GF-D8 (cell line): ENCODE measurements around the gene ITPK1.

ENCODE experiments used
- DNase-seq: peaks from one replicate; lab custom pipeline; 2025; lab: John Stamatoyannopoulos, UW

Gene ITPK1

DNA sequence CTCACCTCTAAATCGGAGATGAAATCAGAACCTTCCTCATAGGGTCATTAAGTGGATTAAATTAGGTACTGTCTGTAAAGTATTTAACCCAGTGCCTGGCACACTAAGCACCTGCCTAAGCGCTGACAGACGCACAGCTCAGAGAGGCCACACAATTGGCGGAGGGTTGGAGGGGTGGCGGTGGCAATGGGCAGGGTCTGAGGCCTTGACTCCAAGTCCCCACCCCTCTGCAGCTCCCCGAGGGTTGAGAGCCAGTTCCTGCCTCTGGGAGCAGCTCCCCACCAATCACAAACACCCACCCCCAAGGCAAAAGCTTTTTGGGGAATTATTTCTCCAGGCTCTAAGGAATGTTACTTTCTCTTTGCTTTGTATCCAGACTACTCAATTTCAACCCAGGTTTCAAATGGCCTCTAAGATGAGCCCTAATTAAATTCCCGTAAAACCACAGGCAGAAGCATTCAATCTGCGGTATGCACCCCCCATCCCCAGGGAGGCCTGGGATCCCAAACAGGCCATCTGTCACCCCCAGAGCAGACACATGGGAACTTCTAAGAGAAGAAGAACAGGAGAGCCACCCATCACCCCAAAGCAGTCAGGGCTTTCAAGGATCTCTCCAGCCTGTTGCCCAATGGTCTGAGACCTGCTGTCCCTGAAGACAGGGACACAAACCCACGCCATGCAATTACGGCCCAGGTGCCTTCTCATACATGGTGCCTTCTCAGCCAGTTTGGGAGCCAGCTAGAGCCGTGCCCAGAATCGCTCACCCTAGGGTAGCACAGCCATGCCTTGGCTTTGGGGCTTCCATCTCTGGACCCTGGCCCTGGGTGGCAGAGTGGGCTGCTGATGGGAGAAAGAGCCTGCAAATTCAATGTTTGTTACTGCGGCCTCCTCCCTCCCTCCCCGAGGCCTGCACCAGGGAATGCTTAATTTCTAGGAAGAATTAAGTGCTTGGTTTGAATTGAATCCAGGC, 126.7 kb downstream of the ITPK1 start:
- DNase-seq: no peak

- DNase-seq: no peak
Measured at GRCh38 chr14:92987713-92988510, 127.8 kb downstream of the ITPK1 start.

DNA sequence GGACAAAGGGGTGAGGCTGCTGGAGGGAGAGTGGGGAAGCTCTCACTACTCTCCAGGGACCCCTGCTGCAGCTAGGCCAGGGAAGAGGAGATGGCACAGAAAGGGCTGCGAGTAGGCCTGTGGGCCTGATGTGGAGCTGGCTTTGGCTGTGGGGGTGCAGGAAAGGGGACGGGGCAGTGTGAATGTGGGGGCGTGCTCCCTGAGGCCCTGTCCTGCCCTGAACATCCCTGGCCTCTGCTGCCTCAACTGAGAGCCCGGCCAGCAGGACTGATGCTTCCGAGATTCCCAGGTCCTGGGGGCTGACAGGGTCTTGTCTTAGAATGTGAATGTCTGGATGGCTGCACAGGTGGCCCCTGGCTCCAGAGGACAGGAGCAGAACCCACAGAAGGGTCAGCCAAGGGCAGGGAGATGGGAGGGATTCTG, 128.6 kb downstream of the ITPK1 start:
- no peak for DNase-seq

DNA sequence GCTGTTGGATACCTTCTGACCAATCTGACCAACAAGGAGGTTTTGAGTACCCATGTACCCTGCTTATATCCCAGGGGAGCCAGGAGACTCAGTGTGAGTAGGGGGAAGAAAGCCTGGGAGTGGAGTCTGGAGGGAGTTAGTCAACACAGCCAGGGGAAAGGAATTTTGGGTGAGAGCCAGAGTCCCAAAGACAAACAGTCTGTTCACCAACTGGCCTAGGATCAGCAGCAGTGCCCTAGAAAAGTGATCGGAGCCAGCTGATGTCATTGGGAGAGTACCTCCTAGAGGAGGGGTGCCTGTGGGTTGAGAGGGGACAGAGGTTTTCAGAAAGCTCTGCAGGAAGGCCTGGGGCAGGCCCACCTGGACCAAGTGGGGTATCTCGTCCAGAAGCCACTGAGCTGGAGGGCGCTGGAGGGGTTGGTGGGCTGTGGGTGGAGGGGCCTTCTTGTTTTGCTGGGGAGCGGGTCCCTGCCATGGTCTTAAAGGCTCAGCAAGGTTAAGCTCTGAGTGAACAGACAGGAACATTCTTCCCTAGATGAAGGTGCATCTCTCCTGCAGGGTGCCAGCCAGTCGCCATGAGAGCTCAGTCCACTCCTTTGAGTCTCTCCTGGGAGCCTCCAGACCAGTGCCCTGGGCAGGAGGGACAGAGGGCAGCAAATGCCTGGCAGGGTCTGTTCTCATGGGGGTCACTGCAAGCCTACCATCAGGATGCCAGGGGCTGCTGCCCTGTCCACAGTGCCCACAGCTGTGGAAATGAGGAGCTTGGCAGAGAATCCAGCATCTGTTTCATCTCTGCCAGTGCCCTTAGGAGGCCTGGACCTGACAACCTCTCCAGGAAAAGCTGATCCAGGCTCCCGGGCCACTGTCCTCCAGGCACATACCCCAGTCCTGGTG, 129.2 kb downstream of the ITPK1 start:
- no peak for DNase-seq

- no peak for DNase-seq
Measured at GRCh38 chr14:92985521-92985920, 130.2 kb downstream of the ITPK1 start.

GRCh38 chr14:92984896-92985295, 130.8 kb downstream of the ITPK1 start:
- DNase-seq: no peak

- no peak for DNase-seq
Measured at GRCh38 chr14:92984082-92984788, 131.5 kb downstream of the ITPK1 start.

GRCh38 chr14:92982956-92983355, 132.8 kb downstream of the ITPK1 start:
- DNase-seq: no peak

- DNase-seq: no peak
Measured at GRCh38 chr14:92981726-92982125, 134.0 kb downstream of the ITPK1 start.

DNA sequence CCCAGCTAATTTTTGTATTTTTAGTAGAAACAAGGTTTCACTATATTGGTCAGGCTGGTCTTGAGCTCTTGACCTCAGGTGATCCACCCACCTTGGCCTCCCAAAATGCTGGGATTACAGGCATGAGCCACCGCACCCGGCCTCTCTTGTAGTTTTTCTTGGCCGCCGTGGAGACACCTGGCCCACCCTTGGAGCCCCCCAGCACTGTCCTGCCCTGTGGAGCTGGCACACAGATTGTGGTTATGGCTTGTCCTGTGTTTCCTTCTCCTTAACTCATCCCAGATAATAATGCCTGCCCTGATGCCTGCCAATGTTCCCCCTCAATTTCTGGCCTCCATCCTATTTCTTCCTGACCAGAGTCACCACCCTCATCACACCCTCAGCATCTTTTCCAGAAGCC, 134.9 kb downstream of the ITPK1 start:
- DNase-seq: no peak

GRCh38 chr14:92978229-92979021, 137.3 kb downstream of the ITPK1 start:
- no peak for DNase-seq

DNA sequence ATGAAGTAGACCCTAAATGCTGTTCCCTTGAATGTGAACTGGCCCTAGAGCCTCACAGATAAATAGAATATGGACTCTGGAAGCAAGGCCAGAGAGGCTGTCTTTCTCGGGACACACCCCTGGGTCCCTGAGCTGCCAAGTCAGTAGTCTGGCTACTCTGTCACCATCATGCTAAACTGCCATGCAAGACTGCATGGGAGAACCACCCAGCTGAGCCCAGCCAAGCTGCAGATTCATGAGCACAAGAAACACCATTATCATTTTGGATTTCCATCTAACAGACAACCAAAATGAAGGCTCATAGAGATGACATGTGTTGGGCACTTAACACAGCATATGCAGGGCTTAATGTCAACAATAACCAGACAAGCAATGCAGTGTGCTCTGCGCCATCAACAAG, 139.5 kb downstream of the ITPK1 start:
- DNase-seq: no peak

DNA sequence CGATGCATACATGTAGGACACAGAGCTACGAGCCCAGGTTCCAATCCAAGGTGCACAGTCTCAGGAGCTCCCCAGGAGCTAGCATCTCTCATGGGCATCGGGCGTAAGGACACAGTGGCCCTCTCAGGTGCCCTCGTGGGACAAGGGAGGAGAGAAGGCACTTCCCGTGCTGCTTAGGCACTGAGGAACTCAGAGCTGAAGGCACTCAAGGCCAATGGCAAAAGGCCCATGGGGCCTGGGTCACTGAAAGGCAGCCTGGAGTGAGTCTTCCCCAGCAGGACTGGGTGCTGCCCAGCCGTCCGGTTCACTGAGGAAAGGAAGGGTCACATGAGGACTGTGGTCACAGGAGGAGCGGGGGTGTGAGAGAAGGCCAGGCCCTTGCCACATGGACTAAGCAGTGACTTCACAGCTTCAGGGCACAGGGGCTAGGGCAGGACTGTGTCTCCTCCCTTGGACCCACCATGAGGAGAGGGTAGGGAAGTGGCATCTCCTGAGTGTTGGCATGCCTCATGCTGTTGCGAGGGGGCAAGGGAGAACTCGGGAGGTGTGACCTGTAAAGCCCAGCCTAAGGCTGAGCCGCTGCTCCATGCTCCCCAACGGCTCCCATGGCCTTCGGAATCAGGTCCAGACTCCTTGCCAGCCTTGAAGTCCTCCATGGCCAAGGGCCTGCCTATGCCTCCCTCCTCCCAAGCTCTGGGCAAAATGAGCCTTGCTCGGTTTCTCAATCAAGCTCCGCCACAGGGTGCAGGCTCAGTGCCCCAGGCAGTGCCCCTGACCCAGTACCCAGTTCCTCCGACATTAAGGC, 141.0 kb downstream of the ITPK1 start:
- DNase-seq: no peak

DNA sequence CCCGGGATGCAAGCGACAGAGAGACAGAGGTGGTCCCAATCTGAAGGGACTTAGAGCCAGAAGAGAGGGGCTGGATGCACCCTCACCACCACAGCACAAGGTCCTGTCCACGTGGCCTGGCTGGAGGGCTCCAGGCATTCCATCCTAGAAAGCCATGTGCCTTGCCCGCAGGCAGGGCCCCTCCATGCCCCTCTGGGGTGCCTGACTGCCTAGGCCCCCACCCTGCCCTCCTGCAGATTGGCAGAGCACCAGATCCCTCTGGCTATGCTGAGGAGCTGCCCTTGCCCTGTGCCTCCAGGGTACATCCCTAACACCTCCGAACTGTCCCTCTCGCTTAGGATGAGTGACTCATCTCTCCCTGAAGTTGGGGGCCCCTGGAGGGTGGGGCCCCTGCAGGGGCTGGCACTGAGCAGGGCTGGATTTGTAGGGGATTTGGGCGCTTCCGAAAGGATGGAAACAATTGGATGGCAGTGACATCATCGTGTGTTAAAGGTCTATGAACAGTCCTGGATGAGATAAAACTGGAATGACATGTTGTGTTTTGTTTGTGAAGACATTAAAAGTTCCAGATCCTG, 141.8 kb downstream of the ITPK1 start:
- no peak for DNase-seq

- DNase-seq: no peak
Measured at GRCh38 chr14:92973261-92973797, 142.4 kb downstream of the ITPK1 start.

DNA sequence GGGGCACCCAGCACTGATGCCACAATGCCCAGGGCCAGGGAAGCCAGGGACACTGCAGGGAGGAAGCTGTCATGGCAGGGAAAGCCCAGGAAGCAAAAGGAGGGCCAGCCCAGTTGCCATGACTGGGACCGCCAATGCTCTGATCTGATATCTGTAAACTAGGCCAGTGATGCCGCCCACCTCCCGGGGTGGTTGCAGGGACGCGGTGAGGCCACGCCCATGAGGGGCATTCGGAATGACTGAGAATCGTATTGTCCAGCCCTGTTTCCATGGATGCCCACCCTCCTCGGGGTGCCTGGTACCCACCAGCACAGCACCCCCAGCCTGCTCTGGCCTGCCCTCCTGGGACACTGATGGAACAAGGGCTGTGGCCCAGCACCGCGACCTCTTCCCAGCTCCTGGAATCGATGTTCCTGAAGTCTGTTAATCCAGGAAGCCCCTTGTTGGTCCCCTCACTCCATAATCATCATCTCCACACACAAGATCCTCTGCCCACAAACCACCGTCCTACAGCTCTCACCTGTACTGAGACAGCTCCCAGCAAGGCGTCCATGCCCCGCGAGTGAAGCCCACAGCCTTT, 144.0 kb downstream of the ITPK1 start:
- DNase-seq: no peak

DNA sequence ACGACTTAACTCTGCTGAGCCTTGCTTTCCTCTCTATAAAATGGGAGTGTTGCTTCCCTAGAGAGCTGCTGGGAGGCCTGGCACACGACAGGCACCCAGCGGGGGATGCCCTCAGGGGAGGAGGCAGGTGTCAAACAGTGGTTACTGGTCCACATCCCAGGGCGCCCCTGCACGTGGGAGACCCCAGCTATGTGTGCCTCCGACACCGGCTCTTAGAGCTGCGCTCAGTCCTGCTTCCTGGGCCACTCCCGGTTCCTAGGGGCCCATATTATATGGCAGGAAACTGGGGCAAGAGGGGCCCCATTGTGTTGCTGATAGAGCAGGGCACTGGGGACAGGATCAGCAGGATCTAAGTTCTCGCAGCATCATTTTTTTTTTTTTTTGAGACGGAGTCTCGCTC, 145.5 kb downstream of the ITPK1 start:
- DNase-seq: no peak

GRCh38 chr14:92969871-92970270, 145.9 kb downstream of the ITPK1 start:
- DNase-seq: no peak

DNA sequence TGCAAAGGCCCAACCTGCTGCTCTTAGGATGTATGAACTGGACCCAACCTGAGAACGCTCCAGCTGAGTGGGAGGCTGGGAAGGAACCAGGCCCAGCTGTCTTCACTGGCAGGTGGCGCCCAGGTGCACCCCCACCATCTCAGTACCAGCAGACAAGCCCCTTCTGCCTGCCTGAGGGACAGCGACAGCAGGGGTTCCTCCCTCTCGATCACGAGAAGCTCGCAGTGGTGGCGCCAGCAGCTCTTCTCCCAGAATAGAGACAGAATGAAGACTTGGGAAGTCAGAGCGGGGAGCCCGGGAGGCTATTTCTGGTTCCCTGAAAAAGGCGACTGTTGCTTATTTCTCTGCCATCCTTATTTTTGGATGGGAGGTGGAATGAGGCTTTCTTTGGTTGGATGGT, 146.3 kb downstream of the ITPK1 start:
- DNase-seq: no peak
